ENCODE data around the gene GRID2. TPM values are rescaled to one million over a fixed set of nuclear protein-coding genes. Genes with fewer than 3 reads are reported as not detected.

GRID2 gene
- total RNA-seq, 6 donors from 2014 or later = 0.76 TPM; not detected in 5

DNA sequence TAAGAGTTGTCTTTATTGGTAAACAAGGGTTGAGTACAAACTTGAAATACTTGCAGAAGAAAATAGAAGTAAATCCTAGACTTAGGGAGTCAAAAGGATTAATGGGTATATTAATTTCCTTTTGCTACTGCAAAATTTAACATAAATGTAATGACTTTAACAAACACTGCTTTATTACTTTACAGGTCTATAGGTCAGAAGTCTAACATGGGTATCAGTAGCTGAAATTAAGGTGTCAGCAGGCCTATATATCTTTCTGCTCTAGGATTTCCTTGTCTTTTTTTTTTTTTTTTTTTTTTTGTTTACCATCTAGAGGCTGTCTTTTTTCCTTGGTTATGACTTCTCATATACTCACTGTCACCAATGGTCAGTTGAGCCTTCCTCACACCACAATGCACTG is 220.4 kb downstream of the GRID2 start:
- no peak for DNase-seq
- H3K4me1 ChIP-seq = no peaks in the 10 kb centered on the region
- no peaks in the 10 kb centered on the region for H3K27me3 ChIP-seq
- no peak overlapping the region for H3K27ac ChIP-seq
- H3K36me3 ChIP-seq = no peaks in the 10 kb centered on the region
- H3K4me3 ChIP-seq = no peak overlapping the region
- ATAC-seq (ENCODE audit: low FRiP score in 2 of 2) = no peak
- TF ChIP-seq EP300 (IDR thresholded peaks at IDR 0.05) = no peak
- no peak for TF ChIP-seq POLR2A (IDR thresholded peaks at IDR 0.05)
- no peak for TF ChIP-seq POLR2AphosphoS5 (IDR thresholded peaks at IDR 0.05)
- TF ChIP-seq, protein P1, sequence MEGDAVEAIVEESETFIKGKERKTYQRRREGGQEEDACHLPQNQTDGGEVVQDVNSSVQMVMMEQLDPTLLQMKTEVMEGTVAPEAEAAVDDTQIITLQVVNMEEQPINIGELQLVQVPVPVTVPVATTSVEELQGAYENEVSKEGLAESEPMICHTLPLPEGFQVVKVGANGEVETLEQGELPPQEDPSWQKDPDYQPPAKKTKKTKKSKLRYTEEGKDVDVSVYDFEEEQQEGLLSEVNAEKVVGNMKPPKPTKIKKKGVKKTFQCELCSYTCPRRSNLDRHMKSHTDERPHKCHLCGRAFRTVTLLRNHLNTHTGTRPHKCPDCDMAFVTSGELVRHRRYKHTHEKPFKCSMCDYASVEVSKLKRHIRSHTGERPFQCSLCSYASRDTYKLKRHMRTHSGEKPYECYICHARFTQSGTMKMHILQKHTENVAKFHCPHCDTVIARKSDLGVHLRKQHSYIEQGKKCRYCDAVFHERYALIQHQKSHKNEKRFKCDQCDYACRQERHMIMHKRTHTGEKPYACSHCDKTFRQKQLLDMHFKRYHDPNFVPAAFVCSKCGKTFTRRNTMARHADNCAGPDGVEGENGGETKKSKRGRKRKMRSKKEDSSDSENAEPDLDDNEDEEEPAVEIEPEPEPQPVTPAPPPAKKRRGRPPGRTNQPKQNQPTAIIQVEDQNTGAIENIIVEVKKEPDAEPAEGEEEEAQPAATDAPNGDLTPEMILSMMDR (IDR thresholded peaks at IDR 0.05) = no peak
- H3K9me3 ChIP-seq = no peaks in the 10 kb centered on the region

DNA sequence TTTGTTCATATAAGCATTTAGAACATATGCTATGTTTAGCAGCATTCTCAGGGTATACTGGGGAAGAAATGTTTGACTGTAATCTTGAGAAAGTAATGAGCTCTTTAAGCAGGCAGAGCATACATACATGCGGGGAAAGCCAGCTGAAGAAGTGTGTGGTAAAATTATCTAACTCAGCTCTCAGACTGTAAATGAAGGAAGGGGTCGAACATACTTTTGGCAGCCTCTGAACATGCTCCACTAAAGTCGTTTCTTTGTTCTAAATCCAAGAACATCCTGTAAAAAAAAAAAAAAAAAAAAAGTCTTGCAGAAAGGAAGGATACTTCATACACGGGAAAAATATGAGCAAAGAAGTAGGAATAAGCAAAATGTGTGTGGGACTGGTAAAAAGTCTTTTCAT is 224.8 kb downstream of the GRID2 start:
- DNase-seq (no peak), ATAC-seq (ENCODE audit: low FRiP score in 2 of 2) (no peak)
- TF ChIP-seq POLR2A (IDR thresholded peaks at IDR 0.05) (no peak), POLR2AphosphoS5 (IDR thresholded peaks at IDR 0.05) (no peak), EP300 (IDR thresholded peaks at IDR 0.05) (no peak)
- TF ChIP-seq, protein P1 (IDR thresholded peaks at IDR 0.05) = no peak
- no peak overlapping the region for H3K4me3 ChIP-seq
- H3K4me1 ChIP-seq = no peaks in the 10 kb centered on the region
- no peaks in the 10 kb centered on the region for H3K36me3 ChIP-seq
- WGBS, 2 donors = 34 to 44% methylated on average over 4 of the region's 4 CpGs
- no peak overlapping the region for H3K27ac ChIP-seq
- H3K9me3 ChIP-seq = no peaks in the 10 kb centered on the region
- no peaks in the 10 kb centered on the region for H3K27me3 ChIP-seq

DNA sequence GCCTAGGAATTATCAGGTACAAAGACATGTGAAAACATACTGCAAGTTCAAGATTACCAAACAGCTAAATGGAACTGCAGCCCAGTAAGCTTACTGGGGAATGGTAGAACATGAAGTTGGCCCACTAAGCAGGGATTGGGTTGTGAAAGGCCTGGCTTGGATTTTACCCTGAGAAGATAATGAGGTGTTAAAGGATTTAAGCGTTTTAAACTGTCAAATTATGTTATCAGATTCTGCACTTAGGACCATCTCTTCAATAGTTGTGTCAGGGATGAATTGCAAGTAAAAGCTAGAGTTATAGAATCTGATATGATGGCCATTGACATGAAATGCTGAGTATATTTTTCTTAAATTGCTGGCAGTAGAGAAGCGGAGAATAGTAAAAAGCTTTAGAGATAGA is 225.7 kb downstream of the GRID2 start:
- TF ChIP-seq EP300 (IDR thresholded peaks at IDR 0.05) (no peak), POLR2A (IDR thresholded peaks at IDR 0.05) (no peak), POLR2AphosphoS5 (IDR thresholded peaks at IDR 0.05) (no peak)
- TF ChIP-seq, protein P1 (IDR thresholded peaks at IDR 0.05) = no peak
- Histone ChIP-seq H3K9me3 (no peaks in the 10 kb centered on the region), H3K4me3 (no peak overlapping the region), H3K27me3 (no peaks in the 10 kb centered on the region), H3K27ac (no peak overlapping the region), H3K36me3 (no peaks in the 10 kb centered on the region), H3K4me1 (no peaks in the 10 kb centered on the region)
- WGBS, 2 donors = 77 to 80% methylated on average over 2 of the region's 2 CpGs
- no peak for DNase-seq
- no peak for ATAC-seq (ENCODE audit: low FRiP score in 2 of 2)

DNA sequence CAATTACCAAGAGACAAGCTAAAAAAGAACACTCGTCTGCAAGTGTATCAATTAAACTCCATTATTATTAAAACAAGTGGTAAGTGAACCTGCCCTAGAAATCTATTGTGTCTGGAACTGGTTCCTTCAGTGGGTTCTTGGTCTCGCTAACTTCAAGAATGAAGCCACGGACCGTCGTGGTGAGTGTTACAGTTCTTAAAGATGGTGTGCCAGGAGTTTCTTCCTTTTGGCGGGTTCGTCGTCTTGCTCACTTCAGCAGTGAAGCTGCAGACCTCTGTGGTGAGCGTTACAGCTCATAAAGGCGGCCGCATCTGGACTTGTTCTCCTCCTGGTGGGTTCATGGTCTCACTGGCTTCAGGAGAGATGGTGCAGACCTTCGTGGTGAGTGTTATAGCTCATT is 231.8 kb downstream of the GRID2 start:
- no peak for DNase-seq
- WGBS, 2 donors = 84 to 86% methylated on average over 12 of the region's 12 CpGs

DNA sequence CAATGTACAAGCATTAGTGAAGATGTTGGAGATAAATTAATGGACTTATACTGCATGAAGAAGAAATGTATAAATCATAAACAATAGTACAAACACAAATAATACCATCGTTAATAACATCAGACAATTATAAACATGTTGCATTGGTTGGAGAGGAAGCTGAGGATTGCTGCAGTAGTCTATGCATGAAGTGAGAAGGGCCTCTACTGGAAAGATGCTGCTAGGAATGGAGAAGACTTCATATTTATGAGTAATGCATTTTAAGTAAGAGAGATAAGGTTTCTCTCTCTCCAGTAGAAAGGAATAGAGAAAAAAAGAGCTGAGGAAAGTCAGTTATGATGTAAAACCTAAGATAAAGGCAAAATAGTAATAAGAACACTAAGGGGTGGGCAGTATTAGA is 247.8 kb downstream of the GRID2 start:
- H3K27me3 ChIP-seq = no peaks in the 10 kb centered on the region
- no peak overlapping the region for H3K27ac ChIP-seq
- H3K36me3 ChIP-seq = no peaks in the 10 kb centered on the region
- H3K4me1 ChIP-seq = no peaks in the 10 kb centered on the region
- no peak overlapping the region for H3K4me3 ChIP-seq
- WGBS, 2 donors = 58 to 61% methylated on average over 1 of the region's 1 CpG
- no peaks in the 10 kb centered on the region for H3K9me3 ChIP-seq
- no peak for ATAC-seq (ENCODE audit: low FRiP score in 2 of 2)
- TF ChIP-seq EP300 (IDR thresholded peaks at IDR 0.05) = no peak
- no peak for TF ChIP-seq POLR2AphosphoS5 (IDR thresholded peaks at IDR 0.05)
- no peak for TF ChIP-seq POLR2A (IDR thresholded peaks at IDR 0.05)
- TF ChIP-seq, protein P1 (IDR thresholded peaks at IDR 0.05) = no peak
- no peak for DNase-seq

More for the DNA sequence above, 231.8 kb downstream of the GRID2 start:
- no peaks in the 10 kb centered on the region for H3K9me3 ChIP-seq
- no peaks in the 10 kb centered on the region for H3K27me3 ChIP-seq
- TF ChIP-seq, protein P1 (IDR thresholded peaks at IDR 0.05) = no peak
- TF ChIP-seq POLR2AphosphoS5 (IDR thresholded peaks at IDR 0.05) = no peak
- TF ChIP-seq EP300 (IDR thresholded peaks at IDR 0.05) = no peak
- no peak for TF ChIP-seq POLR2A (IDR thresholded peaks at IDR 0.05)
- H3K4me1 ChIP-seq = no peaks in the 10 kb centered on the region
- no peaks in the 10 kb centered on the region for H3K36me3 ChIP-seq
- no peak overlapping the region for H3K4me3 ChIP-seq
- no peak for ATAC-seq (ENCODE audit: low FRiP score in 2 of 2)
- H3K27ac ChIP-seq = no peak overlapping the region

All from upper lobe of left lung (tissue), 6 donors.